HepG2 (cell line): Measurements from ENCODE around the gene NPC1. TPM values are rescaled to one million over a fixed set of nuclear protein-coding genes. Genes with fewer than 3 reads are reported as not detected.
A peak's percentile ranks its signal among the peaks of the same experiment; 100 is the strongest.

ENCODE experiments used
- ARNT ChIP-seq: fragments of 450-650 bp; IDR thresholded peaks from 2 replicates; pipeline ENCODE4 v1.6.1; 2017
- CHD4 ChIP-seq: fragments of 200-600 bp; sonication (generic); IDR thresholded peaks from 2 replicates; pipeline ENCODE4 v1.7.0; 2017; ENCODE audit warnings: mild to moderate bottlenecking, low read length, borderline replicate concordance
- DNMT1 ChIP-seq: sonication (generic); formaldehyde crosslinking; IDR thresholded peaks from 2 replicates; pipeline ENCODE4 v1.5.1; 2020; ENCODE audit warnings: mild to moderate bottlenecking, missing genetic modification reagents
- DNMT3B ChIP-seq: conservative IDR thresholded peaks from 2 replicates; pipeline ENCODE4 v1.6.1; 2016; ENCODE audit warnings: missing biosample characterization, control low read depth
- ELF1 ChIP-seq: sonication (generic); formaldehyde crosslinking; IDR thresholded peaks from 2 replicates; pipeline ENCODE4 v1.4.0; 2020; ENCODE audit warnings: missing genetic modification reagents
- FUBP1 ChIP-seq: sonication (generic); formaldehyde crosslinking; IDR thresholded peaks from 2 replicates; pipeline ENCODE4 v1.5.1; 2020; ENCODE audit warnings: missing genetic modification reagents, mild to moderate bottlenecking, borderline replicate concordance
- GATA4 ChIP-seq: sonication (generic); IDR thresholded peaks from 2 replicates; pipeline ENCODE4 v1.6.1; 2016; ENCODE audit warnings: antibody characterized with exemption, low read depth, borderline replicate concordance
- GTF2F1 ChIP-seq: fragments of 150-350 bp; IDR thresholded peaks from 2 replicates; pipeline ENCODE4 v1.6.1; 2014; ENCODE audit warnings: low read length
- HNRNPH1 ChIP-seq: fragments of 200-400 bp; formaldehyde crosslinking; optimal IDR thresholded peaks from 2 replicates; pipeline ENCODE3; 2017; ENCODE audit warnings: mild to moderate bottlenecking, low read depth, low read length
- JDP2 ChIP-seq: sonication (generic); formaldehyde crosslinking; IDR thresholded peaks from 2 replicates; pipeline ENCODE4 v1.8.1; 2022; ENCODE audit warnings: missing genetic modification reagents, borderline replicate concordance
- MEF2D ChIP-seq: sonication (generic); formaldehyde crosslinking; IDR thresholded peaks from 2 replicates; pipeline ENCODE4 v1.5.1; 2020; ENCODE audit warnings: mild to moderate bottlenecking, missing genetic modification reagents
- PHB2 ChIP-seq: fragments of 450-650 bp; IDR thresholded peaks from 2 replicates; pipeline ENCODE4 v1.6.1; 2018; ENCODE audit not compliant: partially characterized antibody
- PRMT3 ChIP-seq: sonication (generic); formaldehyde crosslinking; IDR thresholded peaks from 2 replicates; pipeline ENCODE4 v1.8.1; 2022; ENCODE audit warnings: low read depth, mild to moderate bottlenecking, moderate library complexity, missing genetic modification reagents, borderline replicate concordance
- RBAK ChIP-seq: sonication (generic); formaldehyde crosslinking; IDR thresholded peaks from 2 replicates; pipeline ENCODE4 v1.5.1; 2020; ENCODE audit warnings: mild to moderate bottlenecking, missing genetic modification reagents
- SMARCC2 ChIP-seq: fragments of 450-650 bp; IDR thresholded peaks from 2 replicates; pipeline ENCODE4 v1.6.1; 2017; ENCODE audit warnings: antibody characterized with exemption, mild to moderate bottlenecking
- TERF1 ChIP-seq: sonication (generic); formaldehyde crosslinking; IDR thresholded peaks from 2 replicates; pipeline ENCODE4 v1.8.0; 2022; ENCODE audit warnings: mild to moderate bottlenecking, missing genetic modification reagents, moderate library complexity
- ZFAT ChIP-seq: sonication (generic); formaldehyde crosslinking; conservative IDR thresholded peaks from 2 replicates; pipeline ENCODE4 v1.8.1; 2023; ENCODE audit warnings: missing genetic modification reagents, inconsistent platforms
- ZFP62 ChIP-seq: sonication (generic); formaldehyde crosslinking; IDR thresholded peaks from 2 replicates; pipeline ENCODE4 v1.4.0; 2020; ENCODE audit warnings: missing genetic modification reagents
- ZFX ChIP-seq: sonication (generic); formaldehyde crosslinking; IDR thresholded peaks from 2 replicates; pipeline ENCODE4 v1.4.0; 2020; ENCODE audit warnings: mild to moderate bottlenecking, low read depth, missing genetic modification reagents, moderate library complexity
- ZMAT5 ChIP-seq: sonication (generic); formaldehyde crosslinking; IDR thresholded peaks from 2 replicates; pipeline ENCODE4 v1.5.0; 2020; ENCODE audit warnings: mild to moderate bottlenecking, low read depth, missing genetic modification reagents, borderline replicate concordance
- ZNF12 ChIP-seq: sonication (generic); formaldehyde crosslinking; IDR thresholded peaks from 2 replicates; pipeline ENCODE4 v1.5.0; 2020; ENCODE audit warnings: missing genetic modification reagents
- ZNF17 ChIP-seq: sonication (generic); formaldehyde crosslinking; IDR thresholded peaks from 2 replicates; pipeline ENCODE4 v1.5.0; 2020; ENCODE audit warnings: mild to moderate bottlenecking, missing genetic modification reagents
- ZNF224 ChIP-seq: sonication (generic); formaldehyde crosslinking; IDR thresholded peaks from 2 replicates; pipeline ENCODE4 v1.5.0; 2020; ENCODE audit warnings: mild to moderate bottlenecking, missing genetic modification reagents
- ZNF543 ChIP-seq: sonication (generic); formaldehyde crosslinking; IDR thresholded peaks from 2 replicates; pipeline ENCODE4 v1.4.0; 2020; ENCODE audit warnings: mild to moderate bottlenecking, missing genetic modification reagents
- ZNF670 ChIP-seq: sonication (generic); formaldehyde crosslinking; IDR thresholded peaks from 2 replicates; pipeline ENCODE4 v1.8.0; 2022; ENCODE audit warnings: mild to moderate bottlenecking, missing genetic modification reagents, borderline replicate concordance
- ZNF709 ChIP-seq: sonication (generic); formaldehyde crosslinking; IDR thresholded peaks from 2 replicates; pipeline ENCODE4 v1.5.0; 2020; ENCODE audit warnings: mild to moderate bottlenecking, missing genetic modification reagents
- ZNF777 ChIP-seq: sonication (generic); formaldehyde crosslinking; IDR thresholded peaks from 2 replicates; pipeline ENCODE4 v1.4.0; 2020; ENCODE audit warnings: missing genetic modification reagents
- polyA plus RNA-seq, 8 experiments: library from polyadenylated mRNA; depleted of rRNA in 3 of 8; stranded (reverse) in 7 of 8; unstranded in 1 of 8; fragments of >200 nt; fragmentation: Illumina TruSeq in 4 of 8; extraction: Trizol in 4 of 8; gene quantifications; 2 replicates each; pipeline versions ENCODE4 v1.2.1 to v1.2.3, GENCODE V29; 2011 to 2016; ENCODE audit warnings: low read depth in 4 of 8, missing spikeins in 1 of 8, mixed read lengths in 1 of 8; ENCODE audit not compliant: insufficient read depth in 1 of 8
- total RNA-seq, 5 experiments: library from RNA; depleted of rRNA; stranded (reverse); fragments of >200 nt; fragmentation: Illumina TruSeq; extraction: Trizol; gene quantifications; 2 replicates each; pipeline ENCODE4 v1.2.3, GENCODE V29; 2016; ENCODE audit warnings: low read depth in 1 of 5
- TF ChIP-seq, protein P1 (sequence below): sonication (generic); formaldehyde crosslinking; IDR thresholded peaks from 2 replicates; pipeline ENCODE4 v1.4.0; 2020; ENCODE audit warnings: missing genetic modification reagents, borderline replicate concordance

NPC1 gene
- total and polyA plus RNA-seq, 2 of the 13 experiments (the other 11 are each of a cell fraction or from before 2014, with no cell fraction given): 46.5 to 114 TPM

DNA sequence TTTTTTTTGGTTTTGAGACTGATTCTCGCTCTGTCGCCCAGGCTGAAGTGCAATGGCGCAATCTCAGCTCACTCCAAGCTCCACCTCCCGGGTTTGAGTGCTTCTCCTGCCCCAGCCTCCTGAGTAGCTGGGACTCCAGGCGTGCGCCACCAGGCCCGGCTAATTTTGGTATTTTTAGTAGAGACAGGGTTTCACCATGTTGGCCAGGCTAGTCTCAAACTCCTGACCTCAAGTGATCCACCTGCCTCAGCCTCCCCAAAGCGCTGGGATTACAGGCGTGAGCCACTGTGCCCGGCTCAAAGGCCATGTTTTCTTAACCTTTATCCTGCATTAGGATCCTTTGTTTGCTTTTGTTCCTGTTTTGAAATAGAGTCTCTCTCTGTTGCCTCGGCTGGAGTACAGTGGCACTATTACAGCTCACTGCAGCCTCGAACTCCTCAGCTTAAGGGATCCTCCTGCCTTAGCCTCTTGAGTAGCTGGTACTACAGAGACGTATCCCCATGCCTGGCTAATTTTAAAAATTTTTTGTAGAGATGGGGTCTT, 41.0 kb downstream of the NPC1 start (continued):
- no peak for TF ChIP-seq TERF1 (CRISPR knock-in tag)
- TF ChIP-seq ZNF777 (CRISPR knock-in tag): no peak
- TF ChIP-seq JDP2: no peak
- TF ChIP-seq GTF2F1: no peak
- TF ChIP-seq MEF2D (CRISPR knock-in tag): no peak
- no peak for TF ChIP-seq CHD4
- TF ChIP-seq FUBP1 (CRISPR knock-in tag): no peak
- TF ChIP-seq GATA4: no peak
- TF ChIP-seq ZNF670 (CRISPR knock-in tag): peak; percentile 84; the same call in 1 of the 2 replicates
- TF ChIP-seq DNMT1 (CRISPR knock-in tag): no peak
- TF ChIP-seq ZNF17: no peak
- no peak for TF ChIP-seq PHB2
- 0 out of 2 replicates have a peak, but pooled peaks have one; percentile 18 for TF ChIP-seq ZFX (CRISPR knock-in tag)
- TF ChIP-seq ZMAT5 (CRISPR knock-in tag): no peak
- no peak for TF ChIP-seq ZNF224
- no peak for TF ChIP-seq ZFAT (CRISPR knock-in tag)
- TF ChIP-seq DNMT3B (CRISPR knock-in tag): no peak
- TF ChIP-seq PRMT3 (CRISPR knock-in tag): no peak
- no peak for TF ChIP-seq HNRNPH1
- TF ChIP-seq, protein P1, sequence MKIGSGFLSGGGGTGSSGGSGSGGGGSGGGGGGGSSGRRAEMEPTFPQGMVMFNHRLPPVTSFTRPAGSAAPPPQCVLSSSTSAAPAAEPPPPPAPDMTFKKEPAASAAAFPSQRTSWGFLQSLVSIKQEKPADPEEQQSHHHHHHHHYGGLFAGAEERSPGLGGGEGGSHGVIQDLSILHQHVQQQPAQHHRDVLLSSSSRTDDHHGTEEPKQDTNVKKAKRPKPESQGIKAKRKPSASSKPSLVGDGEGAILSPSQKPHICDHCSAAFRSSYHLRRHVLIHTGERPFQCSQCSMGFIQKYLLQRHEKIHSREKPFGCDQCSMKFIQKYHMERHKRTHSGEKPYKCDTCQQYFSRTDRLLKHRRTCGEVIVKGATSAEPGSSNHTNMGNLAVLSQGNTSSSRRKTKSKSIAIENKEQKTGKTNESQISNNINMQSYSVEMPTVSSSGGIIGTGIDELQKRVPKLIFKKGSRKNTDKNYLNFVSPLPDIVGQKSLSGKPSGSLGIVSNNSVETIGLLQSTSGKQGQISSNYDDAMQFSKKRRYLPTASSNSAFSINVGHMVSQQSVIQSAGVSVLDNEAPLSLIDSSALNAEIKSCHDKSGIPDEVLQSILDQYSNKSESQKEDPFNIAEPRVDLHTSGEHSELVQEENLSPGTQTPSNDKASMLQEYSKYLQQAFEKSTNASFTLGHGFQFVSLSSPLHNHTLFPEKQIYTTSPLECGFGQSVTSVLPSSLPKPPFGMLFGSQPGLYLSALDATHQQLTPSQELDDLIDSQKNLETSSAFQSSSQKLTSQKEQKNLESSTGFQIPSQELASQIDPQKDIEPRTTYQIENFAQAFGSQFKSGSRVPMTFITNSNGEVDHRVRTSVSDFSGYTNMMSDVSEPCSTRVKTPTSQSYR (CRISPR knock-in tag): no peak
- no peak for TF ChIP-seq RBAK (CRISPR knock-in tag)
- no peak for TF ChIP-seq ZFP62
- TF ChIP-seq ZNF543 (CRISPR knock-in tag): no peak
- no peak for TF ChIP-seq SMARCC2
- TF ChIP-seq ARNT: no peak
- no peak for TF ChIP-seq ZNF709 (CRISPR knock-in tag)
- TF ChIP-seq ZNF12 (CRISPR knock-in tag): no peak
- TF ChIP-seq ELF1 (CRISPR knock-in tag): no peak
